Spinal cord (tissue), 10 donors: ENCODE results near the gene ZEB2. TPM values are rescaled to one million over a fixed set of nuclear protein-coding genes. Genes with fewer than 3 reads are reported as not detected.

Experiments used
- DNase-seq, 6 donors: peaks; one replicate each; pipeline versions ENCODE4 v3.0.0 to v3.0.0-alpha.2; 2013 to 2015; ENCODE audit warnings: low spot score in 6 of 6, low read depth in 4 of 6
- H3K27ac ChIP-seq: one replicate; pipeline ENCODE4 v1.5.1; 2013; ENCODE audit warnings: low read depth, low read length, control low read depth
- H3K27me3 ChIP-seq: one replicate; pipeline ENCODE4 v1.6.1; 2013; ENCODE audit warnings: low read length; ENCODE audit not compliant: control insufficient read depth, insufficient read depth
- H3K36me3 ChIP-seq: one replicate; pipeline ENCODE4 v1.6.1; 2013; ENCODE audit warnings: low read length; ENCODE audit not compliant: control insufficient read depth, insufficient read depth
- H3K4me1 ChIP-seq: one replicate; pipeline ENCODE4 v1.6.1; 2013; ENCODE audit warnings: low read length; ENCODE audit not compliant: control insufficient read depth, insufficient read depth
- H3K4me3 ChIP-seq: one replicate; pipeline ENCODE4 v1.5.1; 2013; ENCODE audit warnings: low read depth, low read length, control low read depth
- H3K9me3 ChIP-seq: one replicate; pipeline ENCODE4 v1.6.1; 2013; ENCODE audit warnings: low read length; ENCODE audit not compliant: control insufficient read depth, insufficient read depth
- WGBS: methylation state at CpG from one replicate; pipeline ENCODE4 v1.1.5; 2013; ENCODE audit warnings: missing lambda C conversion rate; ENCODE audit not compliant: insufficient coverage; 5-methylcytosine and 5-hydroxymethylcytosine counted together
- polyA plus RNA-seq, 2 donors: library from polyadenylated mRNA; unstranded; fragments of 120-200 nt; gene quantifications; one replicate each; pipeline ENCODE4 v1.2.1, GENCODE V29; 2013; ENCODE audit not compliant: insufficient read length in 2 of 2
- total RNA-seq, 2 donors: library from RNA; depleted of rRNA in 1 of 2; stranded (reverse); fragments of 120-200 nt in 1 of 2; fragments of >200 nt in 1 of 2; gene quantifications; one replicate each; pipeline versions ENCODE4 v1.2.3 to v1.2.4, GENCODE V29; 2013 to 2014
- donor health status: healthy.

The ZEB2 gene
- total and polyA plus RNA-seq, 4 donors: 138 to 208 (median 164) TPM

- Histone ChIP-seq H3K4me1 (peaks cover 8% of the 10 kb centered on the region), H3K27ac (peak overlapping the region; percentile 26), H3K36me3 (no peaks in the 10 kb centered on the region), H3K9me3 (no peaks in the 10 kb centered on the region), H3K4me3 (no peak overlapping the region), H3K27me3 (no peaks in the 10 kb centered on the region)
- DNase-seq: peak in 1 of 6 donors; percentile 39
- 20% methylated on average over 1 of the region's 7 CpGs for WGBS
These were observed 17.6 kb downstream of the ZEB2 start for GRCh38 chr2:144502369-144502768.

GRCh38 chr2:144501627-144502026 is 18.3 kb downstream of the ZEB2 start:
- Histone ChIP-seq H3K9me3 (no peaks in the 10 kb centered on the region), H3K4me3 (no peak overlapping the region), H3K27me3 (no peaks in the 10 kb centered on the region), H3K36me3 (no peaks in the 10 kb centered on the region), H3K27ac (peak overlapping the region; percentile 9), H3K4me1 (peaks cover 8% of the 10 kb centered on the region)
- WGBS: no CpG with 5 or more reads among the region's 1 CpG
- DNase-seq: no peak

- Histone ChIP-seq H3K9me3 (no peaks in the 10 kb centered on the region), H3K27ac (peak overlapping the region; percentile 6), H3K36me3 (no peaks in the 10 kb centered on the region), H3K4me3 (no peak overlapping the region), H3K27me3 (no peaks in the 10 kb centered on the region), H3K4me1 (peaks cover 8% of the 10 kb centered on the region)
- WGBS: 100% methylated on average over 1 of the region's 3 CpGs
- peak in 1 of 6 donors; percentile 17 for DNase-seq
These were observed 18.8 kb downstream of the ZEB2 start for GRCh38 chr2:144501118-144501517.

GRCh38 chr2:144500563-144500962 is 19.4 kb downstream of the ZEB2 start:
- peaks cover 12% of the 10 kb centered on the region for H3K4me1 ChIP-seq

GRCh38 chr2:144498277-144498676 is 21.6 kb downstream of the ZEB2 start:
- Histone ChIP-seq H3K27me3 (no peaks in the 10 kb centered on the region), H3K4me3 (no peak overlapping the region), H3K27ac (no peak overlapping the region), H3K9me3 (no peaks in the 10 kb centered on the region), H3K4me1 (peaks cover 4% of the 10 kb centered on the region), H3K36me3 (no peaks in the 10 kb centered on the region)
- no peak for DNase-seq
- WGBS: 75% methylated on average over 3 of the region's 7 CpGs

More at GRCh38 chr2:144500563-144500962, 19.4 kb downstream of the ZEB2 start:
- H3K27ac ChIP-seq: no peak overlapping the region
- 100% methylated on average over 1 of the region's 2 CpGs for WGBS
- no peaks in the 10 kb centered on the region for H3K36me3 ChIP-seq
- DNase-seq: peak in 1 of 6 donors; percentile 20
- no peaks in the 10 kb centered on the region for H3K27me3 ChIP-seq
- no peaks in the 10 kb centered on the region for H3K9me3 ChIP-seq
- H3K4me3 ChIP-seq: no peak overlapping the region

GRCh38 chr2:144496977-144497598 is 22.8 kb downstream of the ZEB2 start:
- Histone ChIP-seq H3K36me3 (no peaks in the 10 kb centered on the region), H3K4me3 (no peak overlapping the region), H3K9me3 (no peaks in the 10 kb centered on the region), H3K27me3 (no peaks in the 10 kb centered on the region), H3K4me1 (peaks cover 4% of the 10 kb centered on the region), H3K27ac (peak overlapping the region; percentile 30)
- DNase-seq: no peak
- WGBS: 91% methylated on average over 2 of the region's 3 CpGs

- no peaks in the 10 kb centered on the region for H3K27me3 ChIP-seq
- WGBS: 54% methylated on average over 3 of the region's 10 CpGs
- H3K4me3 ChIP-seq: no peak overlapping the region
- DNase-seq: no peak
- H3K27ac ChIP-seq: peak overlapping the region; percentile 30
- H3K9me3 ChIP-seq: no peaks in the 10 kb centered on the region
- H3K4me1 ChIP-seq: peaks cover 4% of the 10 kb centered on the region
- no peaks in the 10 kb centered on the region for H3K36me3 ChIP-seq
These were observed 23.6 kb downstream of the ZEB2 start for GRCh38 chr2:144496092-144496976.

GRCh38 chr2:144495227-144496091 is 24.5 kb downstream of the ZEB2 start:
- no peak overlapping the region for H3K4me3 ChIP-seq
- H3K9me3 ChIP-seq: no peaks in the 10 kb centered on the region
- H3K27me3 ChIP-seq: no peaks in the 10 kb centered on the region
- 57% methylated on average over 1 of the region's 6 CpGs for WGBS
- H3K27ac ChIP-seq: peak overlapping the region; percentile 3
- no peaks in the 10 kb centered on the region for H3K36me3 ChIP-seq
- peak in 1 of 6 donors; percentile 26 for DNase-seq
- H3K4me1 ChIP-seq: peaks cover 8% of the 10 kb centered on the region

- H3K4me1 ChIP-seq: peaks cover 11% of the 10 kb centered on the region
- no peaks in the 10 kb centered on the region for H3K9me3 ChIP-seq
- no peaks in the 10 kb centered on the region for H3K27me3 ChIP-seq
- 74% methylated on average over 3 of the region's 8 CpGs for WGBS
- H3K4me3 ChIP-seq: no peak overlapping the region
- no peak overlapping the region for H3K27ac ChIP-seq
- DNase-seq: no peak
- H3K36me3 ChIP-seq: no peaks in the 10 kb centered on the region
These were observed 26.7 kb downstream of the ZEB2 start for GRCh38 chr2:144493027-144493809.
